Liver (tissue), 9 donors: ENCODE data around the gene EVX1. TPM values are rescaled to one million over a fixed set of nuclear protein-coding genes. Genes with fewer than 3 reads are reported as not detected.

Experiments used
- DNase-seq: peaks from one replicate; pipeline ENCODE4 v3.0.0-alpha.2; 2017; ENCODE audit warnings: low spot score
- H3K27ac ChIP-seq, 2 donors: one replicate each; pipeline ENCODE4 v1.7.0; 2013; ENCODE audit warnings: inconsistent platforms in 2 of 2, low read length in 2 of 2, control low read depth in 1 of 2, low read depth in 1 of 2, mild to moderate bottlenecking in 1 of 2
- H3K27me3 ChIP-seq, 4 donors: one replicate each; pipeline versions ENCODE4 v1.6.1 to v1.7.0; 2013; ENCODE audit warnings: low read length in 3 of 4, inconsistent platforms in 1 of 4, mild to moderate bottlenecking in 1 of 4, moderate library complexity in 1 of 4; ENCODE audit not compliant: control insufficient read depth in 4 of 4, insufficient read depth in 4 of 4
- H3K36me3 ChIP-seq, 4 donors: one replicate each; pipeline versions ENCODE4 v1.6.1 to v1.7.0; 2013; ENCODE audit warnings: low read length in 3 of 4, mild to moderate bottlenecking in 3 of 4, low read depth in 1 of 4, moderate library complexity in 1 of 4; ENCODE audit not compliant: control insufficient read depth in 4 of 4, insufficient read depth in 3 of 4
- H3K4me1 ChIP-seq, 4 donors: one replicate each; pipeline versions ENCODE4 v1.6.1 to v1.7.0; 2013; ENCODE audit warnings: low read length in 3 of 4, mild to moderate bottlenecking in 3 of 4, moderate library complexity in 1 of 4; ENCODE audit not compliant: control insufficient read depth in 4 of 4, insufficient read depth in 4 of 4
- H3K4me3 ChIP-seq, 3 donors: one replicate each; pipeline versions ENCODE4 v1.6.1 to v1.7.0; 2013; ENCODE audit warnings: low read length in 3 of 3, control low read depth in 1 of 3, low read depth in 1 of 3, mild to moderate bottlenecking in 1 of 3
- H3K9ac ChIP-seq, 2 donors: one replicate each; pipeline ENCODE4 v1.7.0; 2013; ENCODE audit warnings: low read length in 2 of 2, mild to moderate bottlenecking in 2 of 2, moderate library complexity in 2 of 2, control low read depth in 1 of 2, low read depth in 1 of 2
- H3K9me3 ChIP-seq, 4 donors: one replicate each; pipeline versions ENCODE4 v1.6.1 to v1.7.0; 2013; ENCODE audit warnings: low read length in 3 of 4; ENCODE audit not compliant: control insufficient read depth in 4 of 4
- ATF3 ChIP-seq: IDR thresholded peaks from 2 replicates; pipeline ENCODE4 v1.6.1; 2016; ENCODE audit warnings: antibody characterized with exemption
- CTCF ChIP-seq: fragments of 150-350 bp; IDR thresholded peaks from 2 replicates; pipeline ENCODE4 v1.5.1; 2017; ENCODE audit warnings: improper control_type of control experiment, low read depth, low read length; ENCODE audit not compliant: missing input control
- EGR1 ChIP-seq, 2 donors: IDR thresholded peaks; 2 replicates each; pipeline ENCODE4 v1.6.1; 2016 to 2018; ENCODE audit warnings: antibody characterized with exemption in 2 of 2, low read depth in 2 of 2
- FOXA1 ChIP-seq: IDR thresholded peaks from 2 replicates; pipeline ENCODE4 v1.6.1; 2016; ENCODE audit warnings: antibody characterized with exemption
- FOXA2 ChIP-seq: IDR thresholded peaks from 2 replicates; pipeline ENCODE4 v1.6.1; 2016; ENCODE audit warnings: antibody characterized with exemption
- GABPA ChIP-seq, 2 donors: IDR thresholded peaks in 1 of 2; conservative IDR thresholded peaks in 1 of 2; 2 replicates each; pipeline ENCODE4 v1.6.1; 2016; ENCODE audit warnings: antibody characterized with exemption in 2 of 2, mild to moderate bottlenecking in 1 of 2, moderate library complexity in 1 of 2
- HNF4A ChIP-seq, 2 donors: conservative IDR thresholded peaks; 2 replicates each; pipeline ENCODE4 v1.6.1; 2016; ENCODE audit warnings: antibody characterized with exemption in 2 of 2, mild to moderate bottlenecking in 2 of 2
- HNF4G ChIP-seq: IDR thresholded peaks from 2 replicates; pipeline ENCODE4 v1.6.1; 2016; ENCODE audit warnings: antibody characterized with exemption
- JUND ChIP-seq, 2 donors: IDR thresholded peaks; 2 replicates each; pipeline ENCODE4 v1.6.1; 2016; ENCODE audit warnings: antibody characterized with exemption in 2 of 2
- MAX ChIP-seq: IDR thresholded peaks from 2 replicates; pipeline ENCODE4 v1.6.1; 2016; ENCODE audit warnings: antibody characterized with exemption
- NR2F2 ChIP-seq: IDR thresholded peaks from 2 replicates; pipeline ENCODE4 v1.6.1; 2016; ENCODE audit warnings: antibody characterized with exemption
- RAD21 ChIP-seq, 2 donors: IDR thresholded peaks; 2 replicates each; pipeline ENCODE4 v1.6.1; 2016; ENCODE audit warnings: antibody characterized with exemption in 2 of 2, mild to moderate bottlenecking in 2 of 2
- REST ChIP-seq: IDR thresholded peaks from 2 replicates; pipeline ENCODE4 v1.6.1; 2016; ENCODE audit warnings: antibody characterized with exemption, mild to moderate bottlenecking
- RXRA ChIP-seq, 2 donors: IDR thresholded peaks; 2 replicates each; pipeline ENCODE4 v1.6.1; 2017 to 2018; ENCODE audit warnings: antibody characterized with exemption in 2 of 2, mild to moderate bottlenecking in 1 of 2
- SP1 ChIP-seq: IDR thresholded peaks from 2 replicates; pipeline ENCODE4 v1.6.1; 2018; ENCODE audit warnings: antibody characterized with exemption, mild to moderate bottlenecking
- TAF1 ChIP-seq: conservative IDR thresholded peaks from 2 replicates; pipeline ENCODE4 v1.6.1; 2016; ENCODE audit warnings: antibody characterized with exemption, mild to moderate bottlenecking
- YY1 ChIP-seq: IDR thresholded peaks from 2 replicates; pipeline ENCODE4 v1.6.1; 2016; ENCODE audit warnings: antibody characterized with exemption, mild to moderate bottlenecking
- ZBTB33 ChIP-seq: IDR thresholded peaks from 2 replicates; pipeline ENCODE4 v1.6.1; 2016; ENCODE audit warnings: antibody characterized with exemption
- WGBS: extraction: QIAGEN DNeasy Blood & Tissue Kit; methylation state at CpG from one replicate; pipeline ENCODE4 v1.1.7; 2013; 5-methylcytosine and 5-hydroxymethylcytosine counted together
- polyA plus RNA-seq, 2 donors: library from polyadenylated mRNA; stranded (reverse) in 1 of 2; unstranded in 1 of 2; fragments of 200-250 nt in 1 of 2; fragments of >200 nt in 1 of 2; fragmentation: Nextera tagmentation in 1 of 2; extraction: Ambion mirVana in 1 of 2; gene quantifications; one replicate each; pipeline versions ENCODE4 v1.2.1 to v1.2.3, GENCODE V29; 2013 to 2015
- total RNA-seq, 2 donors: library from RNA; depleted of rRNA; stranded (reverse); fragments of >200 nt; gene quantifications; one replicate each; pipeline ENCODE4 v1.2.3, GENCODE V29; 2014
- donor health status: healthy.
- donor health status: healthy.
- donor health status: healthy.
- donor health status: healthy.
- donor health status: healthy.

Gene EVX1
- total and polyA plus RNA-seq, 4 donors: not detected

GRCh38 chr7:27214239-27214950, 28.2 kb upstream of the EVX1 start:
- WGBS: 72% methylated on average over 8 of the region's 8 CpGs
- H3K9me3 ChIP-seq: no peaks in the 10 kb centered on the region
- no peak overlapping the region for H3K4me3 ChIP-seq
- no peak overlapping the region for H3K27ac ChIP-seq
- H3K36me3 ChIP-seq: no peaks in the 10 kb centered on the region
- no peak for DNase-seq
- TF ChIP-seq RAD21 (IDR thresholded peaks at IDR 0.05) (no peak), CTCF (no peak), SP1 (no peak)
- H3K27me3 ChIP-seq: peaks cover 0 to 10% (median 7%) of the 10 kb centered on the region in 4 donors
- peaks cover 6 to 10% (median 7%) of the 10 kb centered on the region in 4 donors for H3K4me1 ChIP-seq
- H3K9ac ChIP-seq: no peak overlapping the region

GRCh38 chr7:27215356-27215755, 27.2 kb upstream of the EVX1 start:
- Histone ChIP-seq H3K9me3 (no peaks in the 10 kb centered on the region), H3K4me1 (peaks cover 5 to 8% (median 7%) of the 10 kb centered on the region in 4 donors), H3K27me3 (peaks cover 1 to 19% (median 11%) of the 10 kb centered on the region in 4 donors), H3K9ac (no peak overlapping the region), H3K27ac (no peak overlapping the region), H3K4me3 (no peak overlapping the region), H3K36me3 (no peaks in the 10 kb centered on the region)
- WGBS: 86% methylated on average over 2 of the region's 2 CpGs
- TF ChIP-seq CTCF: no peak
- TF ChIP-seq SP1: no peak
- TF ChIP-seq REST: no peak
- TF ChIP-seq RAD21 (IDR thresholded peaks at IDR 0.05): no peak
- TF ChIP-seq FOXA1: no peak
- TF ChIP-seq HNF4G: no peak
- TF ChIP-seq ZBTB33: no peak
- no peak for TF ChIP-seq TAF1
- TF ChIP-seq HNF4A (conservative IDR thresholded peaks at IDR 0.05): no peak
- no peak for TF ChIP-seq NR2F2
- TF ChIP-seq RXRA (IDR thresholded peaks at IDR 0.05): no peak
- TF ChIP-seq MAX: no peak
- TF ChIP-seq ATF3: no peak
- no peak for TF ChIP-seq YY1
- no peak for TF ChIP-seq JUND (IDR thresholded peaks at IDR 0.05)
- TF ChIP-seq FOXA2: no peak
- no peak for TF ChIP-seq EGR1 (IDR thresholded peaks at IDR 0.05; ENCODE audit: low read depth in 2 of 2)
- TF ChIP-seq GABPA (IDR thresholded peaks at IDR 0.05 in 1 of 2, conservative IDR thresholded peaks at IDR 0.05 in 1 of 2): no peak
- no peak for DNase-seq
